A172 (cell line): ENCODE data around the gene NOXO1. TPM values are rescaled to one million over a fixed set of nuclear protein-coding genes. Genes with fewer than 3 reads are reported as not detected.
A peak's percentile ranks its signal among the peaks of the same experiment; 100 is the strongest.
"Not testable (repeated sequence)": the region's sequence is repeated elsewhere in the genome, so short reads cannot be mapped to it uniquely, and the experiment has no call there.

Experiments
- DNase-seq: peaks from one replicate; pipeline ENCODE4 v3.0.0-alpha.2; 2015; ENCODE audit warnings: low spot score
- total RNA-seq: library from RNA; depleted of rRNA; stranded (reverse); fragments of >200 nt; shearing (Covaris generic); gene quantifications from 2 replicates; pipeline ENCODE4 v1.2.3, GENCODE V29; 2014

The NOXO1 gene
- total RNA-seq, 1 experiment from 2014 or later = not detected

DNA sequence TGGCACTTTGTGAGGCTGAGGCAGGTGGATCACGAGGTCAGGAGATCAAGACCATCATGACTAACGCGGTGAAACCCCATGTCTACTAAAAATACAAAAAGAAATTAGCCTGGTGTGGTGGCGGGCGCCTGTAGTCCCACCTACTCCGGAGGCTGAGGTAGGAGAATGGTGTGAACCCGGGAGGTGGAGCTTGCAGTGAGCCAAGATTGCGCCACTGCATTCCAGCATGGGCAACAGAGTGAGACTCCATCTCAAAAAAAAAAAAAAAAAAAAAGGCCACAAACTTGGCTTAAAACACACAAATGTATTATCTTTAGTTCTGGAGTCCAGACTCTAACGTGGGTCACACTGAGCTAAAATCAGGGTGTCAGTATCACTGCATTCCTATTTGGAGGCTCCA is 30.5 kb upstream of the NOXO1 start:
- not testable (repeated sequence) for DNase-seq

DNA sequence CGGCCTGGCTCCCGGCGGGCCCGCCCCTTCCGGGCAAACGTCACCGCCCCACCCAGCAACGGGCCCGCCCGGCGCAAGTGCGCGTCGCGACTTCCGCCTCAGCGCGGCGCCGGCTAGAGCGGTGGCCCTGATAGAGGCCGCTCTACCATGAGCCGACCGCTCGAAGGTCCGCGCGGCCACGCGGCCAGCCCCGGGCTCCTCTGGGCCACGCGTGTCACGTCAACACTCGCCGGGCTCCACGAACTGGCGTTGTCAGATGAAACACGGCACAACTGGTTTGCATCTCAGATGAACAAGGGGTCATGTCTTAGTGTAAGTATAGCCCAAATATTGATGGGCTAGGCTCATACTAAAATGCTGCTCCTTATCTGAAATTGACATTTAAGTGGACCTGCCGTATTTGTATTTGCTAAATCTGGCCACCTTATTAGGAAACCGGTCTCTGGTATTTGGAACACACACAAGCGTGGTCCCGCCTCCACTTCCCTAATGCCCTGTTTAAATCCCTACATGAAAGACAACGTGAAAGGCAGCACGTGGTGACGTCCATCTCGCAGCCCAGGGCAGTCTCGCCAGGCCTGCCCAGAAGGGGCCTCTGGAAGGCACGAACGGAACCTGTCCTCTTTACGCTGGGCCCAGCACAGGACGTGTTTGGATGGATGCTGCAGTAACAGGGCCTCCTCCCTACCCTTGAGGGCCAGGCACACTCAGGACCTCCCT is 28.7 kb upstream of the NOXO1 start, which contains the start of gene ZNF598:
Gene ZNF598, minus strand, starts transcription at position 31 of the 720 bp plus-strand sequence.
- DNase-seq = peak; percentile 61

- DNase-seq = no peak
These were observed 28.0 kb upstream of the NOXO1 start for GRCh38 chr16:2009164-2009711.

- no peak for DNase-seq
These were observed 27.4 kb upstream of the NOXO1 start for GRCh38 chr16:2008631-2009163.

- peak; percentile 77 for DNase-seq
These were observed 26.8 kb upstream of the NOXO1 start for GRCh38 chr16:2008009-2008526.

DNA sequence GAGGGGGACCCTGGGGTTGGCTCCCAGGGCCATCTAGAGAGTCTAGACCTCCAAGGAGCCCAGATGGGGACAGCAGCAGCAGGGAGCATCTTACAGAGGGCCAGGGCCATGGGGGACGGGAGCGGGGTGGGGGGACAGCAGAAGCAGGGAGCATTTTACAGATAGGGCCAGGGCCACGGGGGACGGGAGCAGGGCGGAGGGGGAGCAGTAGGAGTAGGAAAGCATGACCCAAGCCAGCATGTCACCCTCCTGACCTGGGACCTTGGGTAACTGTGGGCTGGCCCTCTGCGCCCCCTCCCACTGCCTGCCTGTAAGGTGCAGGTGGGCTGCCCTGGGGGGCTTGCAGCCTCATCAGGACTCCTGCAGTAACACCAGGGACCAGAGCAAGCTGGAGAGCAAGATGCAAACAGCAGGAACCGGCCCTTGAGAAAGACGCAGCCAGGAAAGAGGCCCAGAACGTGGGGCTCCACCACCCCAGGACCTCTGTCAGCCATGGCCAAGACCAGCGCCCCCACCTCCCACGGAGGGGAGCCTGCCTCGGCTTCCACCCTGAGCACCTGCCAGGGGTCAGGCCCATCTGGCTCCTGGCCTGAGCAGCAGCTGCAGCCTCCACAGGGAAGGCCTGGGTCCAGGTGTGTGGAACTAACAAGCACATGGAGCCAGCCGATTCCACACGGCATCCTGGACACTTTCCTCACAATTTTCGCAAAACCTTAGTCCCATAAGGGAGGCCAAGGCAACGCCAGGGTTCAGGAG is 26.0 kb upstream of the NOXO1 start:
- DNase-seq = no peak

GRCh38 chr16:2006317-2006716 is 25.0 kb upstream of the NOXO1 start:
- DNase-seq = no peak

DNA sequence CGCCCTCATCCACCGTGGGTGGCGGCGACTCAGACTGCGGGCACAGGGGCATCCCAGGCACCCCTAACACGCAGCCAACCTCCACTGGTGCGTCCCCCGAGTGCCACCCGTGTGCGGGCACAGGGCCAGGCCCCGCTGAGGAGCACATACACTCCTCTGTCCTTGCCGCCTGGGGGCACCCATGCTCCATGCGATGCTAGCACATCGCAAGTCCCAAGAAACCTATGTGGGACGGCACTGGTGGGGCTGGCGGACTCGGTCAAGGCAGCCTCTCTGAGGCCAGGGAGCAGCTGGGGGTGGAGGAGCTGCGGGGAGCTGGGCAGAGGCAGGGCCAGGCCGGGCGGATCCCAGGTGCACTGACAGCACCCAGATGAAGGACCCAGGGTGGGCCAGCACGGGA is 24.4 kb upstream of the NOXO1 start:
- no peak for DNase-seq

DNA sequence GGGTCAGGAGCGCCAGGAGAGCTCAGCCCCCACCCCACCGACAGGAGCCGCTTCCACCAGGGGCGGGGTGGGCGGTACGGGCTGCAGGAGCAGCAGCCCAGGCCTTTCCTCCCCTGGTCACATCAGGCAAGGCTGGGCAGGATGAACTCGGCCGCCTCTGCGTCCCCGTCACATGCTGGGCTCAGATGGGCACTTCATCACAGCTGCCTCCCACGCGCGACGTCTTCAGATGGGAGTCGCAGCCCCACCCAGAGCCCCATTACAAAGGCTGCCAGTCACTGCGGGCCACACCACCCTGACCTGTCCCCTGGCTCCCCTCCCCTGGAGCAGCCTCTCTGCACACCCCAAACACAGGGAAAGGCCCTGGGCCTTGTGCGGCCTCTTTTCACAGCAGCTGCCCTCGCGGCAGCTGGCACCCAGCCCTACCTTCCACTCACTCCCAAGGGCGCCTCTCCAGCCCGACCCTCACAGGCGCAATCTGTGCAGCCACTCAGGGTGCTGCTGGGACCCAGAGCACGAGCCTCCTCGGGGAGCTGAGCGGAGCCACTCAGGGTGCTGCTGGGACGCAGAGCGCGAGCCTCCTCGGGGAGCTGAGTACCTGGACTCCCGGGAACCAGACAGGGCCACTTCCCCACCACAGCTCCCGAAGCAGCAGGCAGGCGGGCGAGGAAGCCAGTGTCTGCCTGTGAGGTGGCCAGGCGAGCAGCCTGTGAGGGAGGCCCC is 23.7 kb upstream of the NOXO1 start:
- no peak for DNase-seq

- peak; percentile 86 for DNase-seq
These were observed 22.8 kb upstream of the NOXO1 start for GRCh38 chr16:2003827-2004641.

GRCh38 chr16:2003231-2003826 is 22.1 kb upstream of the NOXO1 start:
- DNase-seq = no peak

- no peak for DNase-seq
These were observed 21.3 kb upstream of the NOXO1 start for GRCh38 chr16:2002406-2003230.

GRCh38 chr16:2001456-2002355 is 20.4 kb upstream of the NOXO1 start:
- DNase-seq = no peak

GRCh38 chr16:2001035-2001434 is 19.8 kb upstream of the NOXO1 start:
- no peak for DNase-seq

- DNase-seq = no peak
These were observed 18.7 kb upstream of the NOXO1 start for GRCh38 chr16:1999866-2000514.

DNA sequence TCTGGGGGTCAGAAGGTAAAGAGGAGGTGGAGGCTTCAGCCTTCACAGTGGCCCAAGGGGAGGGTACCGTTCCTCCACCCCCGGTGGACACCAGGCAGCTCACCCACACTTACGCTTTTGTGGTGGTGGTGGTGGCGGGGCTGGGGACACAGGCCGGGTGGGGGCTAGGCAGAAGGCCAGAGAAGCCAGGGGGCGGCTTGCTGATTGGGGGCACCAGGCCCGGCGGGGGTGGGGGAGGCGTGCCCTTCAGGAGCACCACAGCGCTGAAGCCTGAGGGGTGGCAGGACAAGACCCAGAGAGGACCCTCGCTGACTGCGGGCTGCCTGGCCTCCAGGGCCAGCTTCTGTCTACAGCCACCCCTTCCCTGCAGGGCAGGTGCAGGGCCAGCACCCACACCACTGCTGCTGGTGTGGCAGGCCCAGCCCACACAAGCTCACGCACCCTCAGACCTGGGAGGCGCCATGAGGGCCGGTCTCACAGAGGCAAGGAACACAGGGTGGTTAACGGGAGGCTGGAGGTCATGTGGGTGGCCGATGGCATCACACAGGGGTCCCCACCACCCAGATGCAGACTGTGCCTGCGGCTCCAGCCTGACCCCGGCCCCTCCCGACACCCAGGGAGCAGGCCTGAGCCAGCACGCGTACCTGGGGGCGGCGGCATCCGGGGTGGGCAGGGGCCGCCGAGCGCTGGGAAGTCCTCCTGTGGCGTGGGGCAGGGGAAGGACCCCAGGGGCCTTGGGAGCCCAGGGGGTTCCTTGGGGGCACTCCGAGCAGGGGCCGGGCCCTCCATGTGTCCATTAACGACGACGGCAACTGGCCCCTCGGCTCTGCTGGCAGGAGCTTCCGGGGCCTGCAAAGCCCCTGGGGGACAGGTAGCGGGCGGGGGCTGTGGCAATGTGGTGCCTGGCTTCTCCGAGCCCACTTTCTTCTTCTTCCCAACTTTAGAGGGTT is 17.9 kb upstream of the NOXO1 start:
- no peak for DNase-seq

DNA sequence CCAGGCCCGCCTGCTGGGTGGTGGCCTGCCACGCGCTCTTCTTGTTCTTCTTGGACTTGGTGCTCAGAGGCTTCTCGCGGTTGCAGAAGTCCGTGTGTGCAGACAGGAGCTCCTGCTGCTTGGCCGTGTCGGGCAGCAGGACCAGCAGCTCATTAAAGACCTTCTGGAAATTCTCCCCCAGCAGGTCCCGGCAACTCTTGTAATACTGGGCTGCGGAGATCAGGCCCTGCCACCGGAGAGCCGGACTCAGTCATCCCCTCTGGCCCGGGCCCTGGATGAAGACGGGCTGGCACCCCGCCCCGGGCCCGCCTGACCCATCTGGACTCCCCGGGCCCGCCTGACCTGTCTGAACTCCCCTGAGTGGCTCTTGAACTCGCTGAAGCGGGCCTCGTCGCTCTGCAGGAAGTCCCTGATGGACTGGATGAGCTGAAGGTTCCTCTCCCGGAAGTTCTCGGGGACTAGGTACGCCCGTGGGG is 17.1 kb upstream of the NOXO1 start:
- no peak for DNase-seq
